ENCODE results near the gene PAPOLA.

- TF ChIP-seq CTCF (IDR thresholded peaks at IDR 0.05), result no peak
- TF ChIP-seq POLR2A (IDR thresholded peaks at IDR 0.05), result no peak
- no peak for TF ChIP-seq POLR2AphosphoS5 (IDR thresholded peaks at IDR 0.05; ENCODE audit: insufficient read depth in 1 of 2, low read depth in 1 of 2)
These were observed 88.1 kb downstream of the PAPOLA start for GRCh38 chr14:96590190-96590864.

Data from vagina (tissue), 2 donors.